Testis (tissue), 3 donors: ENCODE results near the gene PIK3AP1. TPM values are rescaled to one million over a fixed set of nuclear protein-coding genes. Genes with fewer than 3 reads are reported as not detected.
"Not testable (repeated sequence)": the region's sequence is repeated elsewhere in the genome, so short reads cannot be mapped to it uniquely, and the experiment has no call there.

Experiments
- DNase-seq: peaks from one replicate; pipeline ENCODE4 v3.0.0-alpha.2; 2019
- H3K27ac ChIP-seq, 2 donors: fragments of 200-600 bp; sonication (generic); one replicate each; pipeline ENCODE4 v1.5.1; 2019
- H3K27me3 ChIP-seq: fragments of 200-600 bp; sonication (generic); one replicate; pipeline ENCODE4 v1.5.1; 2019
- H3K36me3 ChIP-seq: fragments of 200-600 bp; sonication (generic); one replicate; pipeline ENCODE4 v1.5.1; 2017; ENCODE audit warnings: low read depth; ENCODE audit errors: missing control alignments
- H3K4me1 ChIP-seq: fragments of 200-600 bp; sonication (generic); one replicate; pipeline ENCODE4 v1.5.1; 2019
- H3K4me3 ChIP-seq, 2 donors: fragments of 200-600 bp; sonication (generic); one replicate each; pipeline ENCODE4 v1.5.1; 2017 to 2019
- H3K9me3 ChIP-seq: fragments of 200-600 bp; sonication (generic); one replicate; pipeline ENCODE4 v1.5.1; 2017
- POLR2A ChIP-seq: fragments of 450-650 bp; IDR thresholded peaks from one replicate; pipeline ENCODE4 v1.6.1; 2017; ENCODE audit warnings: antibody characterized with exemption, mild to moderate bottlenecking, moderate library complexity
- WGBS, 2 donors: methylation state at CpG; one replicate each; pipeline ENCODE4 v1.1.5; 2018; 5-methylcytosine and 5-hydroxymethylcytosine counted together
- intact Hi-C: fragments of 100-400 bp; cut with DNase I; formaldehyde crosslinking; loops from one replicate; pipeline ENCODE4 v1.15.1; 2023; ENCODE audit warnings: low total_unique reads
- polyA plus RNA-seq: library from polyadenylated mRNA; stranded (reverse); fragments of 350-450 nt; fragmentation: Illumina TruSeq; extraction: RNeasy Lipid Tissue Mini Kit (QIAGEN cat#74804); gene quantifications from one replicate; pipeline ENCODE4 v1.2.3, GENCODE V29; 2014; ENCODE audit warnings: low read depth, low replicate concordance; ENCODE audit not compliant: insufficient read depth
- total RNA-seq, 2 donors: library from RNA; depleted of rRNA; stranded (reverse); fragments of >200 nt; gene quantifications; one replicate each; pipeline ENCODE4 v1.2.3, GENCODE V29; 2016
- TF ChIP-seq, protein P1 (sequence below), 3 experiments: fragments of 450-650 bp in 2 of 3; fragments of 200-600 bp in 1 of 3; sonication (generic) in 1 of 3; IDR thresholded peaks; one replicate each; pipeline ENCODE4 v1.5.1; 2016 to 2019; ENCODE audit warnings: antibody characterized with exemption in 3 of 3, mild to moderate bottlenecking in 2 of 3, moderate library complexity in 1 of 3

PIK3AP1 gene
- total and polyA plus RNA-seq, 3 donors from 2014 or later: 6.5 to 10.0 (median 6.6) TPM

DNA sequence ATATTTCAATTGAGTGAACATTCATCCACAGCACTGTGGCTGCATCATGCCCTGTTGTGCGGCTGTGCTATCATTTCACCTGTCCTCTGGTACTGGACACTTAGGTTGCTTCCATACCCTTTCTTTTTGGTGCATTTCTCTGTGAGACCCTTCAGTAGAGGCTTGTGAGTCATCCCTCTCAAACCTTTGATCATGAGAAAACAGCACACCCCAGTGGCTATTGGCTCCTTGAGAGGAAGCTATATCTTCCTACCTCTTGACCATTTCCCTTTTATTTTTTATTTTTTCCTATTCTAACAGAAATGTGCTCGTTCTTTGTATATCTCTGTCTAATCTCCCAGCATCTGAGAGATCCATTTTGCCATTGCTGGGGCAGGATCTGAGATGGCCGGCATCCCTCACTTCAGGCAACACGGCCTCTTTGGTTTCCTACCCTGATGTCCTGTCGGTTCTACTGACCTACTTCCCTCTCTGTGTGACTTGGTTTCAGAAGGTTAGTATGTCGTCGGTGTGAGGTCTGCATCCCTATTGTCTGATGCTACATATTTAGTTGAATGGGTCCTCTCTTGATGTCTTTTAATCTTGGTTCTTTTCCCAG lies 23.8 kb upstream of the PIK3AP1 start:
- intact Hi-C loops: no loop called here
- H3K9me3 ChIP-seq: no peaks in the 10 kb centered on the region
- no peak overlapping the region for H3K27ac ChIP-seq
- H3K4me3 ChIP-seq: no peak overlapping the region
- no peaks in the 10 kb centered on the region for H3K36me3 ChIP-seq
- H3K4me1 ChIP-seq: no peaks in the 10 kb centered on the region
- no peak for DNase-seq
- no peak for TF ChIP-seq POLR2A
- TF ChIP-seq, protein P1, sequence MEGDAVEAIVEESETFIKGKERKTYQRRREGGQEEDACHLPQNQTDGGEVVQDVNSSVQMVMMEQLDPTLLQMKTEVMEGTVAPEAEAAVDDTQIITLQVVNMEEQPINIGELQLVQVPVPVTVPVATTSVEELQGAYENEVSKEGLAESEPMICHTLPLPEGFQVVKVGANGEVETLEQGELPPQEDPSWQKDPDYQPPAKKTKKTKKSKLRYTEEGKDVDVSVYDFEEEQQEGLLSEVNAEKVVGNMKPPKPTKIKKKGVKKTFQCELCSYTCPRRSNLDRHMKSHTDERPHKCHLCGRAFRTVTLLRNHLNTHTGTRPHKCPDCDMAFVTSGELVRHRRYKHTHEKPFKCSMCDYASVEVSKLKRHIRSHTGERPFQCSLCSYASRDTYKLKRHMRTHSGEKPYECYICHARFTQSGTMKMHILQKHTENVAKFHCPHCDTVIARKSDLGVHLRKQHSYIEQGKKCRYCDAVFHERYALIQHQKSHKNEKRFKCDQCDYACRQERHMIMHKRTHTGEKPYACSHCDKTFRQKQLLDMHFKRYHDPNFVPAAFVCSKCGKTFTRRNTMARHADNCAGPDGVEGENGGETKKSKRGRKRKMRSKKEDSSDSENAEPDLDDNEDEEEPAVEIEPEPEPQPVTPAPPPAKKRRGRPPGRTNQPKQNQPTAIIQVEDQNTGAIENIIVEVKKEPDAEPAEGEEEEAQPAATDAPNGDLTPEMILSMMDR (IDR thresholded peaks at IDR 0.05): no peak
- no peaks in the 10 kb centered on the region for H3K27me3 ChIP-seq
- 71 to 75% methylated on average over 7 of the region's 7 CpGs for WGBS, 2 donors

DNA sequence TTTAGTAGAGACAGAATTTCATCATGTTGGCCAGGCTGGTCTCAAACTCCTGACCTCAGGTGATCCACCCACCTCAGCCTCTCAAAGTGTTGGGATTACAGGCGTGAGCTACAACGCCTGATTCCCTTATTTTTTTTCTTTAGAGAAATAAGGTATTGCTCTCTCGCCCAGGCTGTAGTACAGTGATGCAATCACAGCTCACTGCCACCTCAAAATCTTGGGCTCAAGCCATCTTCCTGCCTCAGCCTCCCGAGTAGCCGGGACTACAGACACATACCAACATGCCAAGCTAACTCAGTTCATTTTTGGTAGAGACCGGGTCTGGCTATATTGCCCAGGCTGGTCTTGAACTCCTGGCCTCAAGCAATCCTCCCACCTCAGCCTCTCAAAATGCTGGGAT lies 21.2 kb upstream of the PIK3AP1 start:
- H3K9me3 ChIP-seq, H3K27ac ChIP-seq, H3K27me3 ChIP-seq, H3K4me3 ChIP-seq, H3K36me3 ChIP-seq, DNase-seq, intact Hi-C loops, H3K4me1 ChIP-seq: not testable (repeated sequence)
- 85 to 86% methylated on average over 6 of the region's 6 CpGs for WGBS, 2 donors

DNA sequence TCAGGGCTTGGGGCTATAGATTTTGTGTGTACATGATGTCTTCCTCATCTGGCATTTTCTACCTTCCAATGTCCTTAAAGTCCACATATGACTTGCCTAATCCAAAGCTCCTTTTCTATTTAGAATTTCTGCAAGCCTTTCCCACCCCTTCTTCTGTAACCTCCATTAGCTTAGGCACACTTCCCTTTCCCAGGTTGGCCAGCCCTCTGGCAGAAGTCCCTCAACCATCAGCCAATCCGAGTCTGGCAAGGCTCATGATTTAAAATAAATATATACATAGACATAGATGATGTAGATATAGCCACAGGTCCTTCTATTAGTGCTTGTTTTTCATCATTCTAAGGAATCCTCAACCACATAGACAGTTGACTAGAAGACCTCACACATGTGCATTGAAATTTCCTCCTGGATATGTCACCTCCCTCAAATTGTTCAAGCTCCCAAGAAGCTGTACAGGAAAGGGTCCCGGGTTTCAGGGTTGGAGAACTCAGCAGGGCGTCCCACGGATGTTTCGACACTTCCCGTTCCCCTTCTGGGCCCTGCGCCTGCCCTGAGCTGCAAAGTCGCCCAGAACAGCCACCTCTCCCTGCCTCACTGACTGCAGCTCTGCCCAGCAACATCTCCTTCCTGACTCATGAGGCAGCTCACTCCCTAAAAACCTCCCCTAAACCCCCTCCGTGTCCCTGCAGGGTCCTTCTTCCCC lies 20.4 kb upstream of the PIK3AP1 start:
- Histone ChIP-seq H3K4me1 (no peaks in the 10 kb centered on the region), H3K27me3 (no peaks in the 10 kb centered on the region), H3K4me3 (no peak overlapping the region), H3K9me3 (no peaks in the 10 kb centered on the region), H3K27ac (no peak overlapping the region), H3K36me3 (no peaks in the 10 kb centered on the region)
- intact Hi-C loops: no loop called here
- DNase-seq: peak; percentile 37
- WGBS, 2 donors: 65 to 83% methylated on average over 9 of the region's 9 CpGs
- TF ChIP-seq, protein P1 (IDR thresholded peaks at IDR 0.05): no peak
- no peak for TF ChIP-seq POLR2A

DNA sequence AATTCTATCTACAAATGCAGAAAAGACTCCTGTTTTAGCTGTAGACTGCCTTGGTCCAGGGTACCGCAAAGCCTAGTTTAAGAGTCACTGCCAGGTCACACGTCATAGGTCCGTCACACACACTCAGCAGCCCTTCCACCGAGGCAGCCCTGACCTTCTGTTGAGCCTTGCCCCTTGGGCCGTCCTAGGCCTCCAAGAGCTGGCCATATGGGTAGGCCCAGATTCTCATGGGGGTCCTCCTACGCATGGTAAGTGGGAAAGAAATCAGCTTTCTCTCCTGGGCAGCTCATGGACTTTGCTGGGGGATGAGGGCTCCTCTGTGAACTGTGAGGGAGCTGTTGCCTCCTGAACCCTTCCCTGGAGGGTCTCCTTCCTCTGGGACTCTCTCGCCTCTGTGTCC lies 19.8 kb upstream of the PIK3AP1 start:
- Histone ChIP-seq H3K27ac (no peak overlapping the region), H3K36me3 (no peaks in the 10 kb centered on the region), H3K27me3 (no peaks in the 10 kb centered on the region), H3K9me3 (no peaks in the 10 kb centered on the region), H3K4me1 (no peaks in the 10 kb centered on the region), H3K4me3 (no peak overlapping the region)
- WGBS, 2 donors: 91 to 95% methylated on average over 5 to 7 of the region's 7 CpGs
- DNase-seq: no peak
- TF ChIP-seq POLR2A: no peak
- TF ChIP-seq, protein P1 (IDR thresholded peaks at IDR 0.05): no peak
- intact Hi-C loops: no loop called here

DNA sequence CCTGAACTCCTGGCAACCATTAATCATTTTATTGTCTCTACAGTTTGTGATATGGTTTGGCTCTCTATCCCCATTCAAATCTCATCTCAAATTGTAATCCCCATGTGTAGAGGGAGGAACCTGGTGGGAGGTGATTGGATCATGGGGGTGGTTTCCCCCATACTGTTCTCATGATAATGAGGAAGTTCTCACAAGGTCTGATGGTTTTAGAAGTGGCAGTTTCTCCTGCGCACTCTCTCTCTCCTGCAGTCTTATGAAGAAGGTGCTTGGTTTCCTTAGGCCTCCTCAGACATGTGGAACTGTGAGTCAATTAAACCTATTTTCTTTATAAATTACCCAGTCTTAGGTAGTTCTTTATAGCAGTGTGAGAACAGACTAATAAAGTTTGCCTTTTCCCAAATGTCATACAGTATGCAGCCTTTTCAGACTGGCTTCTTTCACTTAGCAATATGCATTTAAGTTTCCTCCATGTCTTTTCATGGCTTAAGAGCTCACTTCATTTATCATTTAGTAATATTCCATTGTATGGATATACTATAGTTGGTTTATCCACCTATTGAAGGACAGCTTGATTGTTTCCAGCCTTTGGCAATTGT lies 17.1 kb upstream of the PIK3AP1 start:
- H3K9me3 ChIP-seq, H3K4me3 ChIP-seq, H3K36me3 ChIP-seq, intact Hi-C loops, H3K27ac ChIP-seq, DNase-seq, H3K27me3 ChIP-seq, H3K4me1 ChIP-seq: not testable (repeated sequence)
- WGBS, 2 donors: 100% methylated on average over 1 of the region's 1 CpG
